K562 (cell line): ENCODE data around the gene VPS11. TPM values are rescaled to one million over a fixed set of nuclear protein-coding genes. Genes with fewer than 3 reads are reported as not detected.
A peak's percentile ranks its signal among the peaks of the same experiment; 100 is the strongest.

Source experiments
- CBX1 ChIP-seq: sonication (generic); IDR thresholded peaks from 2 replicates; pipeline ENCODE4 v1.6.1; 2016; ENCODE audit warnings: antibody characterized with exemption, low read depth, mild to moderate bottlenecking
- ILK ChIP-seq: fragments of 450-650 bp; IDR thresholded peaks from 2 replicates; pipeline ENCODE4 v1.6.1; 2016; ENCODE audit warnings: missing genetic modification characterization, low read depth, mild to moderate bottlenecking, missing compliant biosample characterization, moderate library complexity, borderline replicate concordance
- KDM1A ChIP-seq, 2 experiments: fragments of 450-650 bp; IDR thresholded peaks; 2 replicates each; pipeline ENCODE4 v1.6.1; 2016; ENCODE audit warnings: mild to moderate bottlenecking in 2 of 2
- MCM5 ChIP-seq: fragments of 450-650 bp; IDR thresholded peaks from 2 replicates; pipeline ENCODE4 v1.6.1; 2016; ENCODE audit warnings: low read depth
- PHF20 ChIP-seq: fragments of 450-650 bp; IDR thresholded peaks from 2 replicates; pipeline ENCODE4 v1.6.1; 2018; ENCODE audit not compliant: partially characterized antibody
- POLR2A ChIP-seq: fragments of 450-650 bp; conservative IDR thresholded peaks from 2 replicates; pipeline ENCODE4 v1.6.1; 2016
- POLR2AphosphoS5 ChIP-seq: IDR thresholded peaks from 2 replicates; pipeline ENCODE4 v1.6.1; 2011; ENCODE audit warnings: mild to moderate bottlenecking, low read depth, low read length, moderate library complexity; ENCODE audit not compliant: control insufficient read depth, insufficient read depth
- RBM15 ChIP-seq: fragments of 200-400 bp; formaldehyde crosslinking; IDR thresholded peaks from 2 replicates; pipeline ENCODE4 v1.6.1; 2018; ENCODE audit warnings: mild to moderate bottlenecking, low read length, moderate library complexity; ENCODE audit not compliant: insufficient read depth
- SIX5 ChIP-seq, 2 experiments: IDR thresholded peaks; 2 replicates each; pipeline ENCODE4 v1.6.1; 2011; ENCODE audit warnings: low read length in 2 of 2, borderline replicate concordance in 1 of 2, low read depth in 1 of 2, mild to moderate bottlenecking in 1 of 2, moderate library complexity in 1 of 2; ENCODE audit not compliant: insufficient read depth in 1 of 2
- SMARCC2 ChIP-seq: fragments of 450-650 bp; IDR thresholded peaks from 2 replicates; pipeline ENCODE4 v1.6.1; 2017; ENCODE audit warnings: antibody characterized with exemption, moderate library complexity, mild to moderate bottlenecking, low read depth
- SRF ChIP-seq, 2 experiments: fragments of 250-450, 450-650 bp in 1 of 2; sonication (Bioruptor Pico) in 1 of 2; sonication (generic) in 1 of 2; formaldehyde crosslinking; IDR thresholded peaks; 2 replicates each; pipeline versions ENCODE4 v1.5.0 to v1.5.1; 2020 to 2022; ENCODE audit warnings: mild to moderate bottlenecking in 1 of 2, missing genetic modification reagents in 1 of 2
- TCF3 ChIP-seq: sonication (generic); formaldehyde crosslinking; IDR thresholded peaks from 2 replicates; pipeline ENCODE4 v1.4.0; 2020; ENCODE audit warnings: mild to moderate bottlenecking, missing genetic modification reagents
- ZNF24 ChIP-seq: fragments of 450-650 bp; IDR thresholded peaks from 2 replicates; pipeline ENCODE4 v1.6.1; 2016
- ZNF347 ChIP-seq: fragments of 450-650 bp; formaldehyde crosslinking; IDR thresholded peaks from 2 replicates; pipeline ENCODE4 v1.4.0; 2020; ENCODE audit warnings: low read depth, mild to moderate bottlenecking, moderate library complexity
- ZNF589 ChIP-seq: fragments of 200-800 bp; sonication (Bioruptor generic); IDR thresholded peaks from 2 replicates; pipeline ENCODE4 v1.6.1; 2016; ENCODE audit warnings: low read depth, missing genetic modification characterization, missing compliant biosample characterization
- ZSCAN32 ChIP-seq: fragments of 450-650 bp; formaldehyde crosslinking; IDR thresholded peaks from 2 replicates; pipeline ENCODE4 v1.4.0; 2020; ENCODE audit warnings: mild to moderate bottlenecking, moderate library complexity
- polyA plus RNA-seq, 8 experiments: library from polyadenylated mRNA; depleted of rRNA in 4 of 8; stranded (reverse) in 5 of 8; unstranded in 3 of 8; fragments of >200 nt; fragmentation: Nextera tagmentation in 2 of 8; fragmentation: Illumina TruSeq in 1 of 8; extraction: Ambion mirVana in 2 of 8; extraction: Trizol in 1 of 8; gene quantifications; 2 replicates each; pipeline versions ENCODE4 v1.2.1 to v1.2.3, GENCODE V29; 2011 to 2014; ENCODE audit warnings: inconsistent platforms in 1 of 8, missing spikeins in 1 of 8
- total RNA-seq, 7 experiments: library from RNA; depleted of rRNA in 6 of 7; stranded (reverse); fragments of >200 nt in 6 of 7; fragmentation: Illumina TruSeq in 2 of 7; extraction: Trizol in 2 of 7; gene quantifications; 2 replicates each; pipeline versions ENCODE4 v1.2.1 to v1.2.3, GENCODE V29; 2011 to 2021; ENCODE audit warnings: low replicate concordance in 1 of 7
- TF ChIP-seq, protein P1 (sequence below): fragments of 450-650 bp; IDR thresholded peaks from 2 replicates; pipeline ENCODE4 v1.7.1; 2018; ENCODE audit warnings: mild to moderate bottlenecking, low read depth; ENCODE audit not compliant: partially characterized antibody
- TF ChIP-seq, protein P2 (sequence below): fragments of 450-650 bp; IDR thresholded peaks from 2 replicates; pipeline ENCODE4 v1.6.1; 2014; ENCODE audit warnings: low read depth, mild to moderate bottlenecking, moderate library complexity, borderline replicate concordance
- TF ChIP-seq, protein P3 (sequence below): fragments of 450-650 bp; IDR thresholded peaks from 2 replicates; pipeline ENCODE4 v1.6.1; 2016; ENCODE audit warnings: borderline replicate concordance

Gene VPS11
- total and polyA plus RNA-seq, 9 of the 15 experiments (the other 6 are each of a cell fraction or from before 2014, with no cell fraction given) = 14.1 to 35.5 (median 27.5) TPM

DNA sequence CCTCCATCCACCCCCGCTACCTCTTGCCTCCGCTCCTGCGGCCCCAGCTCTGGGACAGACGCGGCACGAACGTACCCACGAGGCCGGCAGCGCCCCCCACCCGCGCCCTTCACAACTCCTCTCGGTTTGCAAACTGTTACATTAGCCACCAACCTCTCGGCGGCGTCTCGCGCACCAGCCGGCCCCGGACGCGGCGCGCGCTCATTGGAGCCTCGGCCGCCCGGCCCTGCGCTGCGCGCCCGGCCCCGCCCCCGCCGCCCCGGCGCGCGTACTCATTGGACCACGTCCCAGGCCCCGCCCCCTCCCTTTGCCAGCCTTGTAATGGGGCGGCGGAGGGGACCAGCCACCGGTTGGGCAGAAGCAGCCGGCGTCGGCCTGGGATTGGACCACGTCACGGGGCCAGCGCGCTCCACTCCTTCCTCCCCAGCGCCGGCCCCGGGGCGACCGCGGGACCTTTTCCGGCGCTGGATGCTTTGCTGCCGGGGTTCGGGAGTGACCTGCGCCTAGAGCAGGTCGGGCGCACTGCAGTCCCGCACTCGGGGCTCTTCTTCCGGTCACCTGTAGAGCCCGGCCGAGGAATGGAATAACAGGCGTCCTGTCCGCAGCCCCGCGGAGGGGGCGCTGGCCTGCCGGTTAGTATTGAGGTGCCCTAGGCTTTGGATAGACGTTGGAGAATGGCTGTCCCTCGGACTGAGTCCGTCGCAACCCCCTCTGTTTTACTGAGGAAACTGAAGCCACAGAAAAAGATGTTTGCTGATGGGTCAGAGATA is 10.4 kb upstream of the VPS11 start, which contains the start of gene HYOU1 (continued):
- no peak for TF ChIP-seq ZNF347 (CRISPR knock-in tag)
- TF ChIP-seq, protein P1, sequence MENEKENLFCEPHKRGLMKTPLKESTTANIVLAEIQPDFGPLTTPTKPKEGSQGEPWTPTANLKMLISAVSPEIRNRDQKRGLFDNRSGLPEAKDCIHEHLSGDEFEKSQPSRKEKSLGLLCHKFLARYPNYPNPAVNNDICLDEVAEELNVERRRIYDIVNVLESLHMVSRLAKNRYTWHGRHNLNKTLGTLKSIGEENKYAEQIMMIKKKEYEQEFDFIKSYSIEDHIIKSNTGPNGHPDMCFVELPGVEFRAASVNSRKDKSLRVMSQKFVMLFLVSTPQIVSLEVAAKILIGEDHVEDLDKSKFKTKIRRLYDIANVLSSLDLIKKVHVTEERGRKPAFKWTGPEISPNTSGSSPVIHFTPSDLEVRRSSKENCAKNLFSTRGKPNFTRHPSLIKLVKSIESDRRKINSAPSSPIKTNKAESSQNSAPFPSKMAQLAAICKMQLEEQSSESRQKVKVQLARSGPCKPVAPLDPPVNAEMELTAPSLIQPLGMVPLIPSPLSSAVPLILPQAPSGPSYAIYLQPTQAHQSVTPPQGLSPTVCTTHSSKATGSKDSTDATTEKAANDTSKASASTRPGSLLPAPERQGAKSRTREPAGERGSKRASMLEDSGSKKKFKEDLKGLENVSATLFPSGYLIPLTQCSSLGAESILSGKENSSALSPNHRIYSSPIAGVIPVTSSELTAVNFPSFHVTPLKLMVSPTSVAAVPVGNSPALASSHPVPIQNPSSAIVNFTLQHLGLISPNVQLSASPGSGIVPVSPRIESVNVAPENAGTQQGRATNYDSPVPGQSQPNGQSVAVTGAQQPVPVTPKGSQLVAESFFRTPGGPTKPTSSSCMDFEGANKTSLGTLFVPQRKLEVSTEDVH = peak; percentile 40
- TF ChIP-seq, protein P2, sequence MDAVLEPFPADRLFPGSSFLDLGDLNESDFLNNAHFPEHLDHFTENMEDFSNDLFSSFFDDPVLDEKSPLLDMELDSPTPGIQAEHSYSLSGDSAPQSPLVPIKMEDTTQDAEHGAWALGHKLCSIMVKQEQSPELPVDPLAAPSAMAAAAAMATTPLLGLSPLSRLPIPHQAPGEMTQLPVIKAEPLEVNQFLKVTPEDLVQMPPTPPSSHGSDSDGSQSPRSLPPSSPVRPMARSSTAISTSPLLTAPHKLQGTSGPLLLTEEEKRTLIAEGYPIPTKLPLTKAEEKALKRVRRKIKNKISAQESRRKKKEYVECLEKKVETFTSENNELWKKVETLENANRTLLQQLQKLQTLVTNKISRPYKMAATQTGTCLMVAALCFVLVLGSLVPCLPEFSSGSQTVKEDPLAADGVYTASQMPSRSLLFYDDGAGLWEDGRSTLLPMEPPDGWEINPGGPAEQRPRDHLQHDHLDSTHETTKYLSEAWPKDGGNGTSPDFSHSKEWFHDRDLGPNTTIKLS = peak; percentile 92
- TF ChIP-seq ZNF589 (CRISPR knock-in tag) = 0 out of 2 replicates have a peak, but pooled peaks have one; percentile 40
- TF ChIP-seq CBX1 = no peak
- no peak for TF ChIP-seq ILK
- no peak for TF ChIP-seq SMARCC2
- peak; percentile 16; the same call in 1 of the 2 replicates for TF ChIP-seq POLR2AphosphoS5
- TF ChIP-seq TCF3 = 0 out of 2 replicates have a peak, but pooled peaks have one; percentile 16
- 0 out of 2 replicates have a peak, but pooled peaks have one; percentile 33 for TF ChIP-seq ZNF24
- TF ChIP-seq SIX5 (IDR thresholded peaks at IDR 0.05; ENCODE audit: borderline replicate concordance in 1 of 2, insufficient read depth in 1 of 2, low read depth in 1 of 2, low read length in 2 of 2) = no peak
- TF ChIP-seq KDM1A (IDR thresholded peaks at IDR 0.05) = peak; percentile 70 to 79; a peak in 2 of 4 replicates
- TF ChIP-seq MCM5 = no peak
- TF ChIP-seq PHF20 = peak; percentile 25
- TF ChIP-seq, protein P3, sequence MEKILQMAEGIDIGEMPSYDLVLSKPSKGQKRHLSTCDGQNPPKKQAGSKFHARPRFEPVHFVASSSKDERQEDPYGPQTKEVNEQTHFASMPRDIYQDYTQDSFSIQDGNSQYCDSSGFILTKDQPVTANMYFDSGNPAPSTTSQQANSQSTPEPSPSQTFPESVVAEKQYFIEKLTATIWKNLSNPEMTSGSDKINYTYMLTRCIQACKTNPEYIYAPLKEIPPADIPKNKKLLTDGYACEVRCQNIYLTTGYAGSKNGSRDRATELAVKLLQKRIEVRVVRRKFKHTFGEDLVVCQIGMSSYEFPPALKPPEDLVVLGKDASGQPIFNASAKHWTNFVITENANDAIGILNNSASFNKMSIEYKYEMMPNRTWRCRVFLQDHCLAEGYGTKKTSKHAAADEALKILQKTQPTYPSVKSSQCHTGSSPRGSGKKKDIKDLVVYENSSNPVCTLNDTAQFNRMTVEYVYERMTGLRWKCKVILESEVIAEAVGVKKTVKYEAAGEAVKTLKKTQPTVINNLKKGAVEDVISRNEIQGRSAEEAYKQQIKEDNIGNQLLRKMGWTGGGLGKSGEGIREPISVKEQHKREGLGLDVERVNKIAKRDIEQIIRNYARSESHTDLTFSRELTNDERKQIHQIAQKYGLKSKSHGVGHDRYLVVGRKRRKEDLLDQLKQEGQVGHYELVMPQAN = peak; percentile 14; the same call in 1 of the 2 replicates
- TF ChIP-seq ZSCAN32 (CRISPR knock-in tag) = no peak; the same call in 1 of the 2 replicates
- peak; percentile 85 for TF ChIP-seq POLR2A
- peak in 1 of 2 experiments; percentile 56; a peak in 1 of 4 replicates for TF ChIP-seq SRF (CRISPR knock-in tag; IDR thresholded peaks at IDR 0.05)
- TF ChIP-seq RBM15 = no peak
